Mammary epithelial cell (primary cell): ENCODE results near the gene DLG3.

Source experiments
- CTCF ChIP-seq, 2 donors: IDR thresholded peaks in 1 of 2; conservative IDR thresholded peaks in 1 of 2; 2 replicates each; pipeline ENCODE4 v1.5.1; 2011 to 2012; ENCODE audit warnings: inconsistent platforms in 2 of 2, low read length in 2 of 2, mild to moderate bottlenecking in 2 of 2, control low read depth in 1 of 2, low read depth in 1 of 2; ENCODE audit not compliant: insufficient read depth in 1 of 2; ENCODE audit errors: extremely low read depth in 1 of 2
- EZH2 ChIP-seq: IDR thresholded peaks from 2 replicates; pipeline ENCODE4 v1.6.1; 2012; ENCODE audit warnings: low read length, inconsistent platforms, borderline replicate concordance

- no peak for TF ChIP-seq CTCF (conservative IDR thresholded peaks at IDR 0.05 in 1 of 2, IDR thresholded peaks at IDR 0.05 in 1 of 2; ENCODE audit: extremely low read depth in 1 of 2, insufficient read depth in 1 of 2, low read depth in 1 of 2, low read length in 2 of 2)
- TF ChIP-seq EZH2, result no peak
Measured at GRCh38 chrX:70421618-70422017, 23.0 kb upstream of the DLG3 start.
